C4-2B (cell line): Measurements from ENCODE around the gene MAPK8IP1.

Experiments
- ZFX ChIP-seq: fragments of 450-650 bp; IDR thresholded peaks from 2 replicates; pipeline ENCODE4 v1.6.1; 2017
- TF ChIP-seq, protein P1 (sequence below): fragments of 450-650 bp; conservative IDR thresholded peaks from 2 replicates; pipeline ENCODE4 v1.5.1; 2017; ENCODE audit warnings: mild to moderate bottlenecking

GRCh38 chr11:45864041-45864440, 21.4 kb upstream of the MAPK8IP1 start:
- TF ChIP-seq, protein P1, sequence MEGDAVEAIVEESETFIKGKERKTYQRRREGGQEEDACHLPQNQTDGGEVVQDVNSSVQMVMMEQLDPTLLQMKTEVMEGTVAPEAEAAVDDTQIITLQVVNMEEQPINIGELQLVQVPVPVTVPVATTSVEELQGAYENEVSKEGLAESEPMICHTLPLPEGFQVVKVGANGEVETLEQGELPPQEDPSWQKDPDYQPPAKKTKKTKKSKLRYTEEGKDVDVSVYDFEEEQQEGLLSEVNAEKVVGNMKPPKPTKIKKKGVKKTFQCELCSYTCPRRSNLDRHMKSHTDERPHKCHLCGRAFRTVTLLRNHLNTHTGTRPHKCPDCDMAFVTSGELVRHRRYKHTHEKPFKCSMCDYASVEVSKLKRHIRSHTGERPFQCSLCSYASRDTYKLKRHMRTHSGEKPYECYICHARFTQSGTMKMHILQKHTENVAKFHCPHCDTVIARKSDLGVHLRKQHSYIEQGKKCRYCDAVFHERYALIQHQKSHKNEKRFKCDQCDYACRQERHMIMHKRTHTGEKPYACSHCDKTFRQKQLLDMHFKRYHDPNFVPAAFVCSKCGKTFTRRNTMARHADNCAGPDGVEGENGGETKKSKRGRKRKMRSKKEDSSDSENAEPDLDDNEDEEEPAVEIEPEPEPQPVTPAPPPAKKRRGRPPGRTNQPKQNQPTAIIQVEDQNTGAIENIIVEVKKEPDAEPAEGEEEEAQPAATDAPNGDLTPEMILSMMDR, result no peak
- no peak for TF ChIP-seq ZFX
